ENCODE data around the gene PAWR.

Gene PAWR

DNA sequence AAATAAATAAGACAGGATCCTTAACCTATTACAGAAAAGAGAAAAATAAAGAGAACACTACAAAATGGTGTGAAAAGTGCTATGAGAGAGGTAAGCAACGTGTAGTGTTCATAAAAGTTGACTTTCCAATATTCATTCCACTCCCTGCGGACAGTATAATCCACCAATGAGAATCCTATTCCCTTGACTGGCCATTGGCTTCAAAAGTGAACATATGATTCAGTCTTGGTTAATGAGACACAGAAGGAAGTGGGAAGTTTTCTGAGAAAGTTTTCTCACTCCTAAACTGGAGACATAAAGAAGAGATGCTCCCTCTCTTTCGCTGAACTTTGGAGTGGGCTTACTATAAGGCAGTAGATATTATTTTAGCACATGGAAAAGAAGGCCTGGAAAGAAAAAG lies 153.1 kb downstream of the PAWR start:
- CTCF ChIA-PET: no interaction called here
- TF ChIP-seq, protein P1, sequence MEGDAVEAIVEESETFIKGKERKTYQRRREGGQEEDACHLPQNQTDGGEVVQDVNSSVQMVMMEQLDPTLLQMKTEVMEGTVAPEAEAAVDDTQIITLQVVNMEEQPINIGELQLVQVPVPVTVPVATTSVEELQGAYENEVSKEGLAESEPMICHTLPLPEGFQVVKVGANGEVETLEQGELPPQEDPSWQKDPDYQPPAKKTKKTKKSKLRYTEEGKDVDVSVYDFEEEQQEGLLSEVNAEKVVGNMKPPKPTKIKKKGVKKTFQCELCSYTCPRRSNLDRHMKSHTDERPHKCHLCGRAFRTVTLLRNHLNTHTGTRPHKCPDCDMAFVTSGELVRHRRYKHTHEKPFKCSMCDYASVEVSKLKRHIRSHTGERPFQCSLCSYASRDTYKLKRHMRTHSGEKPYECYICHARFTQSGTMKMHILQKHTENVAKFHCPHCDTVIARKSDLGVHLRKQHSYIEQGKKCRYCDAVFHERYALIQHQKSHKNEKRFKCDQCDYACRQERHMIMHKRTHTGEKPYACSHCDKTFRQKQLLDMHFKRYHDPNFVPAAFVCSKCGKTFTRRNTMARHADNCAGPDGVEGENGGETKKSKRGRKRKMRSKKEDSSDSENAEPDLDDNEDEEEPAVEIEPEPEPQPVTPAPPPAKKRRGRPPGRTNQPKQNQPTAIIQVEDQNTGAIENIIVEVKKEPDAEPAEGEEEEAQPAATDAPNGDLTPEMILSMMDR (IDR thresholded peaks at IDR 0.05; ENCODE audit: insufficient read depth, low read length, missing control alignments): no peak
- no peak for DNase-seq (ENCODE audit: low read depth, low spot score)
- no peak overlapping the region for H3K4me3 ChIP-seq (ENCODE audit: low read depth, low read length)
- POLR2A ChIA-PET: no interaction called here

DNA sequence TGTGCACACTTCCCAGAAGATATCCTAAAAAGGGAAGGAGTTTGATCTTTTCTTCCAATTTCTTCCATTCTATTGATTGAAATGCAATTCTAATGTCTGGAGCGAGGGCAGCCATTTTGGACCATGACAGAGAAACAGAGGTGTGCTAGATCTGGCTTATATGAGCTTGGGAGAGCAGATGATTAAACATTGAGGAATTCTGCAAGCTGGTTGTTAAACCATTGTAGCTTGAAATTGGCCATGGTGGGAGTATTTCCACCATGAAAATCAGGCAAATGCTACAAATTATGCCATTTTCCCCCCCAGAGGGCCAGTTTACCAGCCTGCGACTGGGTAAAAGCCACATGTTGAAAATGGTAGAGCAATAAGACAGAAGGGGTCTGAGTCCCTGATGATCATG lies 155.0 kb downstream of the PAWR start:
- H3K4me3 ChIP-seq (ENCODE audit: low read depth, low read length): no peak overlapping the region
- ChIA-PET POLR2A (no interaction called here), CTCF (interaction anchor here (1.0 to 1.6 kb wide), 2 partner anchors 12 to 116 kb away, joined by 3 to 7 read pairs; no protein-coding TSS in a partner anchor)
- no peak for DNase-seq (ENCODE audit: low read depth, low spot score)
- TF ChIP-seq, protein P1 (IDR thresholded peaks at IDR 0.05; ENCODE audit: insufficient read depth, low read length, missing control alignments): no peak
